HFF-Myc (cell line): Measurements from ENCODE around the gene CACNB1.

Source experiments
- DNase-seq: peaks from one replicate; pipeline ENCODE4 v3.0.0-alpha.2; 2011; ENCODE audit warnings: low read depth; ENCODE audit errors: extremely low read depth
- H3K4me3 ChIP-seq: replicated peaks from 2 replicates; pipeline ENCODE4 v1.5.1; 2011; ENCODE audit warnings: low read depth, mild to moderate bottlenecking, control low read depth, low read length
- TF ChIP-seq, protein P1 (sequence below): IDR thresholded peaks from 2 replicates; pipeline ENCODE4 v1.5.1; 2012; ENCODE audit warnings: mild to moderate bottlenecking, low read depth, low read length, control low read depth; ENCODE audit errors: missing control alignments

CACNB1 gene

DNA sequence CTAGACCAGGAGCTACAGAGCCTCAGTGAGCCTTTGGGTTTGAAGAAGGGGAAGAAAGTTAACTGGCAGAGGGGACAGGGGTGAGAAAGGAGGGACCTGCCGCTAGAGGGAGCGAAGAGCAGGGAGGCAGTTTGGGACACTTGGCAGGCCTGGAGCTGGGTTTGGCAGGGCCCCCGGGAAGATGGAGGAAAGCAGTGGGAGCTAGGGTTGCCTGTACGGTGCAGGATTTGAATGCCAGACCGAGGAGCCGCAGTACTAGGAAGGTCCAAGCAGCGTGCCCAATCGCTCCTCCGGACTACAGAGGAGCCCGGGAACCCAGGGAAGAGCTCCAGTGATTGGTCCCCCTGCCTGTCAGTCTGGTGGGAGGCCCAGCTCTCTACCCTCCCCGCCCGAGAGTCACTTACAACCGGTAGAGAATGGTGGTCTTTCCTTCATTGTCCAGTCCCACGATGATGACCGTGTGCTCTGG, 32.8 kb downstream of the CACNB1 start:
- peak overlapping the region; percentile 44 for H3K4me3 ChIP-seq
- TF ChIP-seq, protein P1, sequence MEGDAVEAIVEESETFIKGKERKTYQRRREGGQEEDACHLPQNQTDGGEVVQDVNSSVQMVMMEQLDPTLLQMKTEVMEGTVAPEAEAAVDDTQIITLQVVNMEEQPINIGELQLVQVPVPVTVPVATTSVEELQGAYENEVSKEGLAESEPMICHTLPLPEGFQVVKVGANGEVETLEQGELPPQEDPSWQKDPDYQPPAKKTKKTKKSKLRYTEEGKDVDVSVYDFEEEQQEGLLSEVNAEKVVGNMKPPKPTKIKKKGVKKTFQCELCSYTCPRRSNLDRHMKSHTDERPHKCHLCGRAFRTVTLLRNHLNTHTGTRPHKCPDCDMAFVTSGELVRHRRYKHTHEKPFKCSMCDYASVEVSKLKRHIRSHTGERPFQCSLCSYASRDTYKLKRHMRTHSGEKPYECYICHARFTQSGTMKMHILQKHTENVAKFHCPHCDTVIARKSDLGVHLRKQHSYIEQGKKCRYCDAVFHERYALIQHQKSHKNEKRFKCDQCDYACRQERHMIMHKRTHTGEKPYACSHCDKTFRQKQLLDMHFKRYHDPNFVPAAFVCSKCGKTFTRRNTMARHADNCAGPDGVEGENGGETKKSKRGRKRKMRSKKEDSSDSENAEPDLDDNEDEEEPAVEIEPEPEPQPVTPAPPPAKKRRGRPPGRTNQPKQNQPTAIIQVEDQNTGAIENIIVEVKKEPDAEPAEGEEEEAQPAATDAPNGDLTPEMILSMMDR: peak; percentile 95
- DNase-seq: peak; percentile 83

DNA sequence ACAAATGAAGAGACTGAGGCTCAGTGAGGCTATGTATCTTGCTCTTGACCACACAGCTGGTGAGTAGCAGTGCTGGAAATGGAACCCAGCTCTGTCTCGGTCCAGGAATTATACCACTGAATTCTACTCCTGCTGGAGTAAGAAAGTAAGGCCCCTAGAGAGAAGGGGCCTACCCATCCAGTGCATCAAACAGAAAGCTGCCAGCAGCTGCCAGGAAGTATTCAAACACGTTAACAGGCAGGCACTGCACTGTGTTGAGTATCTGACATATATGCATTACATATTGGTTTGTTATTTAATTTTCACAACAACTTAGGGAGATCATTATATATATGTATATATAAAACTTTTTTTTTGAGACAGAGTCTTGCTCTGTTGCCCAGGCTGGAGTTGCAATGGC, 35.5 kb downstream of the CACNB1 start:
- DNase-seq: no peak
- H3K4me3 ChIP-seq: no peak overlapping the region
- TF ChIP-seq, protein P1: no peak

DNA sequence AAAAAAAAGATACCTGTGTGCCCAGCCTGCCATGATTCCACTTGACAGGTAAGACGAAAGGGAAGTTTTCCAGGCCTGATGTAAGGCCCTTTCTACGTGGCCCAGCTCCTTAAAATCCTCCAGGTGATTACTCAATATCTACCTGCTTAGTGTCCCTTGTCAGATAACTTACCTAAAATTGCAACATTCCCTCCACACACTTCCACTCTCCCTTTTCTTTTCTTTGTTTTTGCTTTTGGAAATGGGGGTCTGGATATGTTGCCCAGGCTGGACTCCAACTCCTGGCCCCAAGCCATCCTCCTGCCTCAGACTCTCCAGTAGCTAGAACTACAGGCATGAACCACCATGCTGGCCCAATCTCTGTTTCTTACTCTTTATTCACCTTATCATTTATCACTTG, 38.8 kb downstream of the CACNB1 start:
- no peak overlapping the region for H3K4me3 ChIP-seq
- TF ChIP-seq, protein P1: no peak
- no peak for DNase-seq

DNA sequence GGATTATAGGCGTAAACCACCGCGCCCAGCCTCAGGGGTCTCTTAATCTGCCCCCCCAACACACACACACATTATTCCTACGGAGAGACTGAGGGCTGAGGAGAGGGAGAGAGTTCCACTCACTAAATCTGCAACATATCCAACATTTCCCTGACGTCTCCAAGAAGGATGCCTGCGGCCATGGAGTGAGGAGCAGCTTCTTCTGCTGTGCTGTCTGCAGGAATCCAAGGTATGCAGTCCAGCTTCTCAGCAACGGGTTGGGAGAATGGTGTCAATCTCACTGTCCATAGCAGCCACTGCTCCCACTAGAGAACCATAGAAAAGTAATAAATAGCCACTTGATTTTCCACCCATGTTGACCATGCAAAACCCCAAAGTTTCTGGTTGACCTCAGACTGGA, 41.0 kb downstream of the CACNB1 start:
- no peak overlapping the region for H3K4me3 ChIP-seq
- TF ChIP-seq, protein P1: no peak
- no peak for DNase-seq

DNA sequence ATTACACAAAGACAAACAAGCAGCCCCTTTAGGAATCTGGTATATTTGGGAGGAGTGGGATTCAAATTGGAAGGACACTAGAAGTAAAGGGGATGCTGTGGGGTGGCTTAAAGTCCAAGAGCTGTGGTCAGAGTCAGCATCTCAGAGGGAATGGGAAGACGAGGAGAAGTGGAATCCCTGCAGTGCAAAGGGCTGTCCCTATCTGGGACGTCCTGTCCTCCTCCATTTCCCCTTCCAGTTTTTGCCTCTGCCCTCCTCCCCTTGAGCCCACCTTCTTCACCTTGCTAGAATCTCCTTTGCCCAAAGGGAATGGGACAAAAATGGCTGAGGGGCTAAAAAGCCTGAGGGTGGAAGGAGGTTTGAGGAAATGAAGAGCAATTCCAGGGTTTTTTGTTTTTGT, 41.8 kb downstream of the CACNB1 start:
- no peak overlapping the region for H3K4me3 ChIP-seq
- TF ChIP-seq, protein P1: no peak
- no peak for DNase-seq

DNA sequence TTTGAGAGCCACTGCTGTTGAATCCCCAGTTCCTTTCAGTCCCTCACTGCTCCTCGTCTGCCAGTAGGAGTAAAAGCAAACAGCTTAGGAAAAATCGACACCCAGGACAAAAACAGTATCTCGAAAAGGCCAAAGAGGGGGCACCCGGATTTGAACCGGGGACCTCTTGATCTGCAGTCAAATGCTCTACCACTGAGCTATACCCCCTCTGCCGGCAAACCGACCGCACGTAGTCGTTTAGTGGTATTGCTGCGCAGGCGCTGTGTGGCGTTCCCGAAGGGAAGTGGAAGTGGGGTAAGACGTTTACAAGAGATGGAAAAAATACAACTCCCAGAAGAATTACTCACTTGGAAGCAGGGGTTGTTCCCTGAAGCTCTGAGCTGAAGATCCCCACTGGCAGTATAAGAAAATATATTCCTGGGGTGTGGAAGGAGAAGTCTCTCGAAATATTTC, 43.8 kb downstream of the CACNB1 start:
- peak; percentile 65 for DNase-seq
- TF ChIP-seq, protein P1: peak; percentile 17
- H3K4me3 ChIP-seq: peak overlapping the region; percentile 94
